ENCODE results near the gene TMEM134. TPM values are rescaled to one million over a fixed set of nuclear protein-coding genes. Genes with fewer than 3 reads are reported as not detected.

TMEM134 gene
- total and polyA plus RNA-seq, 2 donors (not counting 3 experiments of a cell fraction or from before 2014, with no cell fraction given) = 33.4 to 207 TPM

DNA sequence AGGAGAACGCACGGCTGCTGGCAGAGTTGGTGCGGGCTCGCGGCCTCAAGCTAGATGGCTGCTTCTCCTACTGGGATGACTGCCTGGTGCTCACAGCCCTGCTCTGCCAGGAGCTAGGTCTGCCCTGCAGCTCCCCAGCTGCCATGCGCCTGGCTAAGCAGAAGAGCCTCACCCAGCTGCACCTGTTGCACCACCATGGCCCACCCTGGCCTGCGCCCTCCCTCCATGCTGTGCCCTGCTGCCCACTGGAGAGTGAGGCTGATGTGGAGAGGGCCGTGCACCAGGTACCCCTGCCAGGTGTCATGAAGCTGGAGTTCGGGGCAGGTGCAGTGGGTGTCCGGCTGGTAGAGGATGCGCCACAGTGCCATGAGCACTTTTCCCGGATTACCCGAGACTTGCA lies 45.6 kb downstream of the TMEM134 start:
- intact Hi-C loops (cut with micrococcal nuclease) = no loop called here
- Histone ChIP-seq H2AFZ (ENCODE audit: low read depth, low read length) (no peak overlapping the region), H3K27ac (ENCODE audit: insufficient read depth, low read depth, low read length) (no peak overlapping the region), H3K4me3 (replicated peaks in 1 of 3; ENCODE audit: insufficient read depth in 1 of 3, low read depth in 1 of 3, low read length in 3 of 3) (no peak overlapping the region), H3K4me1 (ENCODE audit: control insufficient read depth, extremely low read depth, insufficient read depth, low read length) (peaks cover 4% of the 10 kb centered on the region), H3K27me3 (ENCODE audit: control insufficient read depth in 2 of 2, insufficient read depth in 2 of 2, low read length in 2 of 2) (no peaks in the 10 kb centered on the region), H4K20me1 (replicated peaks; ENCODE audit: control insufficient read depth, extremely low read depth, insufficient read depth, low read length) (no peaks in the 10 kb centered on the region), H3K4me2 (ENCODE audit: insufficient read depth, low read length) (no peak overlapping the region), H3K79me2 (ENCODE audit: control insufficient read depth, insufficient read depth, low read length) (no peaks in the 10 kb centered on the region), H3K9me3 (replicated peaks; ENCODE audit: control insufficient read depth, insufficient read depth, low read length) (no peaks in the 10 kb centered on the region), H3K9ac (replicated peaks; ENCODE audit: extremely low read depth, insufficient read depth, low read length) (no peak overlapping the region), H3K36me3 (ENCODE audit: control insufficient read depth in 2 of 2, extremely low read depth in 1 of 2, insufficient read depth in 2 of 2, low read length in 2 of 2) (no peaks in the 10 kb centered on the region), H3K9me1 (replicated peaks; ENCODE audit: control insufficient read depth, extremely low read depth, insufficient read depth, low read length) (no peaks in the 10 kb centered on the region)
- FAIRE-seq = no peak
- CTCF ChIA-PET = interaction anchor here (1.4 kb wide), 1 partner anchor 22 kb away, joined by 5 read pairs; the partner anchor contains the start of gene PPP1CA
- BruUV-seq (replicated peaks) = no TSS peak
- dilution Hi-C loops (cut with MboI; ENCODE audit: extremely low pct_ligation_motif_present, low sequenced_read_pairs) = no loop called here
- TF ChIP-seq EZH2 (IDR thresholded peaks at IDR 0.05; ENCODE audit: borderline replicate concordance, low read depth, low read length, severe bottlenecking) = no peak
- no peak for TF ChIP-seq MAX (IDR thresholded peaks at IDR 0.05; ENCODE audit: insufficient read depth, insufficient read length)
- TF ChIP-seq POLR2AphosphoS5 (IDR thresholded peaks at IDR 0.05; ENCODE audit: insufficient read depth, low read depth, low read length) = no peak
- no peak for TF ChIP-seq GATA2 (IDR thresholded peaks at IDR 0.05; ENCODE audit: insufficient read depth, insufficient read length, low read depth, low read length)
- no peak for TF ChIP-seq JUN (IDR thresholded peaks at IDR 0.05; ENCODE audit: borderline replicate concordance, insufficient read depth, insufficient read length, low read depth)
- no peak for TF ChIP-seq CTCF (IDR thresholded peaks at IDR 0.05; ENCODE audit: extremely low read depth in 1 of 2, insufficient read depth in 1 of 2, low read depth in 1 of 2, low read length in 2 of 2)
- TF ChIP-seq POLR2A (IDR thresholded peaks at IDR 0.05; ENCODE audit: low read depth, low read length) = no peak
- no peak for TF ChIP-seq MYC (IDR thresholded peaks at IDR 0.05; ENCODE audit: low read depth, low read length)
- no peak for TF ChIP-seq FOS (IDR thresholded peaks at IDR 0.05; ENCODE audit: borderline replicate concordance, insufficient read depth, low read length)
- POLR2A ChIA-PET = no interaction called here
- no peak for DNase-seq (ENCODE audit: low read depth, low spot score)
